Hematopoietic multipotent progenitor cell treated with erythropoietin and hydrocortisone succinate and interleukin-3 and kit ligand, for 6 days (in vitro differentiated cells): Measurements from ENCODE around the gene CACNA1S.
A peak's percentile ranks its signal among the peaks of the same experiment; 100 is the strongest.

Experiments used
- DNase-seq: peaks from one replicate; pipeline ENCODE4 v3.0.0-alpha.2; 2015

CACNA1S gene

GRCh38 chr1:201139756-201140155, 27.5 kb upstream of the CACNA1S start:
- no peak for DNase-seq

- no peak for DNase-seq
These were observed 27.1 kb upstream of the CACNA1S start for GRCh38 chr1:201139306-201139705.

- no peak for DNase-seq
These were observed 26.1 kb upstream of the CACNA1S start for GRCh38 chr1:201138311-201138840.

GRCh38 chr1:201137579-201138310, 25.5 kb upstream of the CACNA1S start:
- DNase-seq: peak; percentile 22

- no peak for DNase-seq
These were observed 24.8 kb upstream of the CACNA1S start for GRCh38 chr1:201137024-201137392.

- DNase-seq: no peak
These were observed 24.3 kb upstream of the CACNA1S start for GRCh38 chr1:201136355-201137023.

- no peak for DNase-seq
These were observed 22.2 kb upstream of the CACNA1S start for GRCh38 chr1:201134405-201134804.

- no peak for DNase-seq
These were observed 19.2 kb upstream of the CACNA1S start for GRCh38 chr1:201131398-201131797.

GRCh38 chr1:201128962-201129361, 16.7 kb upstream of the CACNA1S start:
- no peak for DNase-seq

- no peak for DNase-seq
These were observed 16.2 kb upstream of the CACNA1S start for GRCh38 chr1:201128476-201128875.

GRCh38 chr1:201127755-201128455, 15.7 kb upstream of the CACNA1S start:
- no peak for DNase-seq

DNA sequence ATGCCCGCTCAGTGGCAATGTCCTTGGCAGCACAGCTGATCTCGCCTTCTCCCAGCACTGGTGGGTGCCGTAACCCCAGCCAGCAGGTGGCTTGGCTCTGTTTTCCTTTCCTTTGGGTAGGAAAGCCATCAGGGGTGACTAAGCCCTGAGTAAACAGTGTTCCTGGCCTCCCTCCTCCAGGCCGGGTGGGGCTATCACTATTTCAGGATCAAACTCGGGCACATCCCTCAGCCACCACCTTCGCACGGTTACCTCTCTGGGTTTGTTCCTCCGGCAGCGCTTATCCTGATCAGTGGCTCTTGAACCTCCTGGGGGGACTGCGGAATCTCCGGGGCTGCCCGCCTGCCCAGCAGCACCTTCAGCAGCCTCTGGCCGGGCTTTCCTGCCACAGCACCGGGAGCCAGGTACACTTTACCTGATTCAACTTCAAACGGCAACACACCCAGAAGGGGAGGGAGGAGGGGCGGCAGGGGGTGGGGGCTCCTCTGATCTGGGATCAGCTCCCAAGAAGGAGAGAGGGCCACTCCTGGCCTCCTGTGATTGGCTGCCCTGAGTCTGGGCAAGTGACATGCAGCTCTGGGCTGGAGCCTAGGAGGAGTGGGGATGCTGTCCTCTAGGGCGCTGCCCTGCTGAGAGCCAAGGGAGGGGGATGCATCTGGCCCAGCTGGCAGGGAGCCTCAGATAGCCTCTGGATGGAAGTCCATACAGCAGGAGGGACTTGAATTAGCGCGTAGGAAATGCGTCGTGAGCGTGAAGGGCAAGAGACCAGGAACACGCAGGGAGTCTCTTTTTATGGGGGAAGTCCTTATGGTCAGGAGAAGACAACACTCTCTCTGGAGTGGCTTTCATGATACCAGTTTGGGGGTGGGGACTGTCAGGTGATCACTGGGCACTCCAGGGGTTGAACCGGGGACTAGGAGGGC, 14.9 kb upstream of the CACNA1S start, which contains the start of gene ASCL5:
Gene ASCL5 (minus strand): TSS at position 353 of the 923 bp plus-strand sequence. CDS start 11,812 bp downstream, outside the sequence.
- DNase-seq: no peak

DNA sequence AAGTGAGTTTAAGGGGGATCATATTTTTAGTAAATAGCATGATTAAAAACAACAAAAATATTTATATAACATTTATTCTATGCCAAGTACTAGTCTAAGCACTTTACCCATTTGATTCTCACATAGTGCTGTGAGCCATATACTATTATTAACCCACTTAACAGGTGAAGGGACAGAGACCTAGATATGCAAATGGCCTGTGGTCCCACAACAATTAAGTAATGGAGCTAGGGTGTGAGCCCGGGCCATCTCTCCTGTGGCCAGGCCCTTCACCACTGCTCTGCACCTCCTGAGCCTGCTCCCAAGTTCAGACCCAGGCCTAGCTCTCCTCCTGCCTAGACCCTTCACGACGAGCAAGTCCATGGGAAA, 14.2 kb upstream of the CACNA1S start:
- no peak for DNase-seq

DNA sequence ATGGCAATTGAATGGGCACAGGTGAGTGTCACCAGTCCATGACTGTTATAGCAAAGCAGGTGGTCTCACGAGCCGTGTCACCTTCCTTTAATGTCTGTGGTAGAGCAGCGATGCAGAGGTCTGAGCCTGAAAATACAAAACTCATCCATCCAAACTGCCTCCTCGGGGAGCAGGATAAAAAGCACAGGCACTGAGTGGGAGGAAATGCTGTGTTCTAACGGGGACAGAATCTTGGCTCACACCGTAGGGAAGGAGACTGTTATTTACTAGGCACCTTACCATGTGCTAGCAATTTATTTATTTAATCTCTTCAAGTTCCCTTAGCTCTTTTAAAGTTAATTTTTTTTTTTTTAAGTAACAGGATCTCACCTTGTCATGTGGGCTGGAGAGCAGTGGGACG, 13.6 kb upstream of the CACNA1S start:
- no peak for DNase-seq

GRCh38 chr1:201125019-201125418, 12.8 kb upstream of the CACNA1S start:
- no peak for DNase-seq

GRCh38 chr1:201123866-201124265, 11.6 kb upstream of the CACNA1S start:
- no peak for DNase-seq

DNA sequence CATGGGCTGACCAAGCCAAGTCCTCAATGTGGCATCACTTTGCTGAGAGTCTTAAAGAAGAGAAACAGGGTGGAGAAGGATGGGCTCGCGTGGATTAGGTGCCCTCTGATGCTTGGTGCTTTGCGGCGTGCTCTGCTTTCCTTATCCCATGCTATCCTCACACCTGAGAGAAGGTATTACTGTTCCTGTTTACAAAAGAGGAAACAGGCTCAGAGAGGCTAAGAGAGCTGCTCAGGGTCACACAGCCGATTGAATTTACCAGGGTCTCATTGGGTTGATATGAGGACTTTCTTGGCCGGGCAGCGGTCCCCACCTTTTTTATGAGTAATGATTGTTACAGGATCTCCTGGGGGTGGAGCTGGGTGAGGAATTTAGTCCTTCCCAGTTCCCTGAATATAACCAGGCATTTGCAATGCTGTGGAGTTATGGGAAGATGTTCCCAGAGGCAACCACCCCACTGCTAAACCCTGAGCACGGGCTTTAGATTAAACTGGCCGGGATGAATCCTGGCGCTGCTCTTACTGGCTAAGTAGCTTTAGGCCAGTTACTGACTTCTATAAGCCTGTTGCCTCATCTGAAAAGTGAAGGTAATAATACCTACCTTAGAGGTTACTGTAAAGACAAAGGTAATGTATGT, 10.2 kb upstream of the CACNA1S start:
- no peak for DNase-seq

- peak; percentile 71 for DNase-seq
These were observed 7.3 kb upstream of the CACNA1S start for GRCh38 chr1:201119206-201120197.

- no peak for DNase-seq
These were observed 3.9 kb upstream of the CACNA1S start for GRCh38 chr1:201116091-201116490.

DNA sequence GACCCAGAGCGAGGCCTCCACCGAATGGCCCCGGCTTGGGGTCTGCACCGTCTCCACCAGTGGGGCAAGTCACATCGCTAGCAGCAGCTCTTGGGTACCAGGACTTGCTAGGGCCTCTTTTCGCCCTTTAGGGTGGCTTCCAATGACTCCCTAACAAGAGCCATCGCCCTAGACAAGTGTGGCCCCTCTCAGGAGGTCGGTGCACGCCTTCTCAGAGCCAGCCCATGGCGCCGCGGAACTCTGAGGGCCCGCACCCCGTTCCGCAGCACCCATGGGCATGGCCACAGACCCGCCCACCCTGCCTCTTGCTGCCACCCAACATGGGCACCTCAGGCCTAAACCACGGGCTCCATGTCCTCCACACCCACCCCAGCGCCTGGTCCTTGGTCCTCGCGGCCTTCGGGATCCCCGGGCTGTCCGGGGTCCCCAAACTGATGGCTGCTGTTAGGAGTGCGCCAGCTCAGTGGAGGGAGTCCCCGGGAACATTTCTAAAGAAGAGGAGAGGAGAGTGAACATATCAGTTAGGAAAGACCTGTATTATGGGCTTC, 3.2 kb upstream of the CACNA1S start:
- no peak for DNase-seq
